Mammary epithelial cell (primary cell): ENCODE data around the gene RBP4.

ENCODE experiments used
- CTCF ChIP-seq, 2 donors: IDR thresholded peaks in 1 of 2; conservative IDR thresholded peaks in 1 of 2; 2 replicates each; pipeline ENCODE4 v1.5.1; 2011 to 2012; ENCODE audit warnings: inconsistent platforms in 2 of 2, low read length in 2 of 2, mild to moderate bottlenecking in 2 of 2, control low read depth in 1 of 2, low read depth in 1 of 2; ENCODE audit not compliant: insufficient read depth in 1 of 2; ENCODE audit errors: extremely low read depth in 1 of 2
- EZH2 ChIP-seq: IDR thresholded peaks from 2 replicates; pipeline ENCODE4 v1.6.1; 2012; ENCODE audit warnings: low read length, inconsistent platforms, borderline replicate concordance

DNA sequence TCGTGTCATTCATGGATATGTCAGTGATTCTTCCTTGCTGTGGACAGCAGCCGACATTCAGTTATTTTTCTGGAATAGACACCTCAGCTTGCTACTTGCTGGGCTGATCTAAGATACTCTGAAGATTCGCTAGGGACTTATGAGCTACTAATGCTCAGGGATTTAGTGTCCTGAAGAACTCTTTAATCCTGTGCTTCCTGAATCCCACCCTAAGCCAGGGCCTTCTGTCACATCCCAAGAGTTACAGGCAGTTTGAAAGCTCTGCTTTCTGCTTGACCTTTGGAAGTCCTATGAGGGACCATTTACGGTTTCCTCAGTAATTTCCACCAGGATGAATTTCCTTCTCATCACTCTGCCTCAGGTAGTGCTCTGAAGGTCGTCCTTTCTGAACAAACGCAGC, 11.3 kb upstream of the RBP4 start, which contains the start of gene PDE6C:
- TF ChIP-seq CTCF (conservative IDR thresholded peaks at IDR 0.05 in 1 of 2, IDR thresholded peaks at IDR 0.05 in 1 of 2; ENCODE audit: extremely low read depth in 1 of 2, insufficient read depth in 1 of 2, low read depth in 1 of 2, low read length in 2 of 2) (no peak), EZH2 (no peak)
